HCT116 (cell line): ENCODE measurements around the gene FAM98B. TPM values are rescaled to one million over a fixed set of nuclear protein-coding genes. Genes with fewer than 3 reads are reported as not detected.

ENCODE experiments used
- ATAC-seq: fragments of 200-7000 bp; cut with Tn5 transposase; 2 replicates; pipeline ENCODE4 v1.9.1; 2020; ENCODE audit warnings: mild to moderate bottlenecking, moderate library complexity
- BruUV-seq: library from RNA; stranded (reverse); fragments of 400-500 nt; replicated peaks from 2 replicates; lab custom pipeline; 2021; lab: Mats Ljungman, UMichigan
- CTCF ChIA-PET: fragments of 300-600 bp; sonication (Branson Sonifier 250); formaldehyde crosslinking; loops from one replicate; lab custom pipeline; 2021; ENCODE audit warnings: antibody characterized with exemption; lab: Charles Lee
- POLR2A ChIA-PET: fragments of 300-600, 350-600 bp; sonication (Branson Sonifier 250); formaldehyde crosslinking; loops from one replicate; lab custom pipeline; 2021; ENCODE audit warnings: antibody characterized with exemption; lab: Charles Lee
- RAD21 ChIA-PET, 2 experiments: fragments of 300-600 bp; sonication (Branson Sonifier 250); formaldehyde crosslinking; loops; one replicate each; lab custom pipeline; 2023; ENCODE audit warnings: low total read pairs in 2 of 2; ENCODE audit not compliant: uncharacterized antibody in 2 of 2, unreplicated experiment in 2 of 2, low non-redundant PET in 1 of 2; lab: Charles Lee
- DNase-seq: peaks from one replicate; pipeline ENCODE4 v3.0.0-alpha.2; 2010; ENCODE audit warnings: low read depth, low spot score
- H2AFZ ChIP-seq: fragments of 200-600 bp; shearing (Covaris generic), sonication (generic); 2 replicates; pipeline ENCODE4 v1.6.1; 2017; ENCODE audit warnings: low read depth, mixed run types, mixed read lengths, antibody characterized with exemption, low read length; ENCODE audit not compliant: poor library complexity, severe bottlenecking
- H3K27ac ChIP-seq: 2 replicates; pipeline ENCODE4 v1.5.1; 2012; ENCODE audit warnings: low read depth, low read length
- H3K27me3 ChIP-seq: fragments of 200-600 bp; sonication (generic); 2 replicates; pipeline ENCODE4 v1.6.1; 2016; ENCODE audit warnings: mixed run types, low read length, mixed read lengths; ENCODE audit not compliant: insufficient read depth
- H3K36me3 ChIP-seq, 2 experiments: fragments of 200-500 bp in 1 of 2; fragments of 200-600 bp in 1 of 2; sonication (Bioruptor generic) in 1 of 2; sonication (generic) in 1 of 2; 2 replicates each; pipeline versions ENCODE4 v1.5.1 to v1.6.1; 2014 to 2016; ENCODE audit warnings: low read length in 2 of 2, inconsistent platforms in 1 of 2, mixed read lengths in 1 of 2, mixed run types in 1 of 2; ENCODE audit not compliant: insufficient read depth in 2 of 2, control insufficient read depth in 1 of 2
- H3K4me1 ChIP-seq, 2 experiments: fragments of 200-600 bp in 1 of 2; sonication (generic) in 1 of 2; 2 replicates each; pipeline versions ENCODE4 v1.5.1 to v1.6.1; 2012 to 2017; ENCODE audit warnings: low read length in 2 of 2, inconsistent platforms in 1 of 2, mild to moderate bottlenecking in 1 of 2, mixed read lengths in 1 of 2, mixed run types in 1 of 2, moderate library complexity in 1 of 2; ENCODE audit not compliant: insufficient read depth in 2 of 2, control insufficient read depth in 1 of 2
- H3K4me2 ChIP-seq: fragments of 200-600 bp; sonication (generic); 2 replicates; pipeline ENCODE4 v1.6.1; 2017; ENCODE audit warnings: mixed run types, low read length, mixed read lengths
- H3K4me3 ChIP-seq, 2 experiments: fragments of 200-600 bp in 1 of 2; sonication (generic) in 1 of 2; replicated peaks in 1 of 2; 2 replicates each; pipeline ENCODE4 v1.5.1; 2011 to 2016; ENCODE audit warnings: low read length in 2 of 2, control low read depth in 1 of 2, low read depth in 1 of 2, mild to moderate bottlenecking in 1 of 2, mixed read lengths in 1 of 2, mixed run types in 1 of 2
- H3K79me2 ChIP-seq: fragments of 200-600 bp; sonication (generic); 2 replicates; pipeline ENCODE4 v1.6.1; 2017; ENCODE audit warnings: mild to moderate bottlenecking, mixed run types, low read length, moderate library complexity, mixed read lengths; ENCODE audit not compliant: insufficient read depth
- H3K9ac ChIP-seq: fragments of 200-600 bp; sonication (generic); 2 replicates; pipeline ENCODE4 v1.6.1; 2016; ENCODE audit warnings: low read length, mixed read lengths
- H3K9me2 ChIP-seq: fragments of 200-600 bp; sonication (generic), shearing (Covaris generic); 2 replicates; pipeline ENCODE4 v1.6.1; 2017; ENCODE audit warnings: mixed run types, mild to moderate bottlenecking, moderate library complexity; ENCODE audit not compliant: insufficient read depth
- H3K9me3 ChIP-seq, 2 experiments: fragments of 200-500 bp in 1 of 2; fragments of 200-600 bp in 1 of 2; sonication (Bioruptor generic) in 1 of 2; sonication (generic) in 1 of 2; 2 replicates each; pipeline ENCODE4 v1.6.1; 2014 to 2017; ENCODE audit warnings: low read length in 2 of 2, mixed read lengths in 2 of 2, inconsistent platforms in 1 of 2, low read depth in 1 of 2, mild to moderate bottlenecking in 1 of 2, mixed run types in 1 of 2, moderate library complexity in 1 of 2; ENCODE audit not compliant: control insufficient read depth in 1 of 2, insufficient read depth in 1 of 2
- H4K20me1 ChIP-seq: fragments of 200-600 bp; sonication (generic), shearing (Covaris generic); 2 replicates; pipeline ENCODE4 v1.6.1; 2017; ENCODE audit warnings: mixed run types, mild to moderate bottlenecking, moderate library complexity; ENCODE audit not compliant: insufficient read depth
- ATF3 ChIP-seq: IDR thresholded peaks from 2 replicates; pipeline ENCODE4 v1.6.1; 2012
- CEBPB ChIP-seq: IDR thresholded peaks from 2 replicates; pipeline ENCODE4 v1.6.1; 2012; ENCODE audit warnings: low read depth
- EGR1 ChIP-seq: IDR thresholded peaks from 2 replicates; pipeline ENCODE4 v1.6.1; 2012; ENCODE audit warnings: low read depth
- EZH2 ChIP-seq: fragments of 200-600 bp; sonication (generic); IDR thresholded peaks from 2 replicates; pipeline ENCODE4 v1.6.1; 2017; ENCODE audit warnings: antibody characterized with exemption, mixed run types
- EZH2phosphoT487 ChIP-seq: fragments of 200-600 bp; IDR thresholded peaks from 2 replicates; pipeline ENCODE4 v1.6.1; 2018; ENCODE audit warnings: antibody characterized with exemption, borderline replicate concordance
- JUND ChIP-seq: IDR thresholded peaks from 2 replicates; pipeline ENCODE4 v1.6.1; 2012
- MAX ChIP-seq: IDR thresholded peaks from 2 replicates; pipeline ENCODE4 v1.6.1; 2012
- RAD21 ChIP-seq: IDR thresholded peaks from 2 replicates; pipeline ENCODE4 v1.6.1; 2012; ENCODE audit warnings: low read depth, mild to moderate bottlenecking
- REST ChIP-seq: IDR thresholded peaks from 2 replicates; pipeline ENCODE4 v1.6.1; 2012; ENCODE audit warnings: low read depth
- SP1 ChIP-seq: IDR thresholded peaks from 2 replicates; pipeline ENCODE4 v1.6.1; 2012; ENCODE audit warnings: low read depth
- YY1 ChIP-seq: IDR thresholded peaks from 2 replicates; pipeline ENCODE4 v1.6.1; 2011; ENCODE audit warnings: low read length, low read depth, moderate library complexity, mild to moderate bottlenecking; ENCODE audit not compliant: insufficient replicate concordance; ENCODE audit errors: extremely low read depth
- ZBTB33 ChIP-seq: IDR thresholded peaks from 2 replicates; pipeline ENCODE4 v1.6.1; 2011; ENCODE audit warnings: mild to moderate bottlenecking, low read length, moderate library complexity; ENCODE audit not compliant: insufficient replicate concordance; ENCODE audit errors: extremely low read depth
- ZNF274 ChIP-seq: fragments of 200-500 bp; sonication (Bioruptor generic); IDR thresholded peaks from 2 replicates; pipeline ENCODE4 v1.6.1; 2014; ENCODE audit warnings: mild to moderate bottlenecking, low read depth, low read length, inconsistent platforms
- intact Hi-C: fragments of 100-400 bp; cut with micrococcal nuclease; formaldehyde crosslinking; loops from 2 replicates; pipeline ENCODE4 v1.10.0; 2022
- total RNA-seq: library from RNA; stranded (reverse); gene quantifications from one replicate; pipeline ENCODE4 v1.2.1, GENCODE V29; 2021; ENCODE audit not compliant: unreplicated experiment

Gene FAM98B
- total RNA-seq, 1 experiment from 2014 or later, result 44.3 TPM

GRCh38 chr15:38506997-38507396 is 53.1 kb downstream of the FAM98B start:
- TF ChIP-seq ZNF274 (no peak), EZH2phosphoT487 (no peak), CEBPB (no peak), RAD21 (no peak), JUND (no peak), EGR1 (no peak), YY1 (no peak), EZH2 (no peak), MAX (no peak), ZBTB33 (no peak), SP1 (no peak), REST (no peak), ATF3 (no peak)
- TF ChIP-seq, all 23 proteins: peak for 0
- no peak overlapping the region for H3K4me2 ChIP-seq
- H3K9me3 ChIP-seq, result no peaks in the 10 kb centered on the region
- H3K36me3 ChIP-seq, result no peaks in the 10 kb centered on the region; a peak in 1 of 4 replicates
- H3K27me3 ChIP-seq, result no peaks in the 10 kb centered on the region
- H3K79me2 ChIP-seq, result no peaks in the 10 kb centered on the region
- no peaks in the 10 kb centered on the region for H3K4me1 ChIP-seq
- ATAC-seq (no peak), DNase-seq (no peak)
- H4K20me1 ChIP-seq, result no peaks in the 10 kb centered on the region
- no peak overlapping the region for H3K4me3 ChIP-seq
- H2AFZ ChIP-seq, result no peak overlapping the region
- BruUV-seq, result no TSS peak
- POLR2A ChIA-PET, result no interaction called here
- CTCF ChIA-PET, result no interaction called here
- H3K9ac ChIP-seq, result no peak overlapping the region
- no peak overlapping the region for H3K27ac ChIP-seq
- RAD21 ChIA-PET, result no interaction called here
- H3K9me2 ChIP-seq, result no peaks in the 10 kb centered on the region
- intact Hi-C loops, result no loop called here
